Measurements from ENCODE around the gene HLA-A. TPM values are rescaled to one million over a fixed set of nuclear protein-coding genes. Genes with fewer than 3 reads are reported as not detected.

HLA-A gene
- 166 and 246 TPM in 2 replicates for total RNA-seq

DNA sequence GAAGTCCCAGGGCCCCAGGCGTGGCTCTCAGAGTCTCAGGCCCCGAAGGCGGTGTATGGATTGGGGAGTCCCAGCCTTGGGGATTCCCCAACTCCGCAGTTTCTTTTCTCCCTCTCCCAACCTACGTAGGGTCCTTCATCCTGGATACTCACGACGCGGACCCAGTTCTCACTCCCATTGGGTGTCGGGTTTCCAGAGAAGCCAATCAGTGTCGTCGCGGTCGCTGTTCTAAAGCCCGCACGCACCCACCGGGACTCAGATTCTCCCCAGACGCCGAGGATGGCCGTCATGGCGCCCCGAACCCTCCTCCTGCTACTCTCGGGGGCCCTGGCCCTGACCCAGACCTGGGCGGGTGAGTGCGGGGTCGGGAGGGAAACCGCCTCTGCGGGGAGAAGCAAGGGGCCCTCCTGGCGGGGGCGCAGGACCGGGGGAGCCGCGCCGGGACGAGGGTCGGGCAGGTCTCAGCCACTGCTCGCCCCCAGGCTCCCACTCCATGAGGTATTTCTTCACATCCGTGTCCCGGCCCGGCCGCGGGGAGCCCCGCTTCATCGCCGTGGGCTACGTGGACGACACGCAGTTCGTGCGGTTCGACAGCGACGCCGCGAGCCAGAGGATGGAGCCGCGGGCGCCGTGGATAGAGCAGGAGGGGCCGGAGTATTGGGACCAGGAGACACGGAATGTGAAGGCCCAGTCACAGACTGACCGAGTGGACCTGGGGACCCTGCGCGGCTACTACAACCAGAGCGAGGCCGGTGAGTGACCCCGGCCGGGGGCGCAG is at the start of gene HLA-A:
HLA-A (plus strand) TSS at position 258 of the 778 bp plus-strand sequence; CDS start at position 280, 22 bp downstream.

Small RNA genes lying within 50 kb of the gene (small RNA-seq; reads per million reads assigned to genes)
- not detected for gene HLA-U

Other genes starting within 250 kb of the HLA-A start
- 2.9 and 4.5 TPM in 2 replicates for gene HLA-F, start 219.1 kb upstream of the HLA-A start, total RNA-seq
- gene HLA-G, start 114.7 kb upstream of the HLA-A start, total RNA-seq: not detected in 2 replicates
- gene POLR1H, start 118.7 kb downstream of the HLA-A start, total RNA-seq: 17.7 and 23.8 TPM in 2 replicates
- gene PPP1R11, start 124.7 kb downstream of the HLA-A start, total RNA-seq: 31.0 and 32.8 TPM in 2 replicates
- gene RNF39, start 133.2 kb downstream of the HLA-A start, total RNA-seq: not detected in 2 replicates
- gene TRIM31, start 170.6 kb downstream of the HLA-A start, total RNA-seq: not detected in 2 replicates
- not detected in 2 replicates for gene TRIM40, start 193.6 kb downstream of the HLA-A start, total RNA-seq
- gene TRIM10, start 218.7 kb downstream of the HLA-A start, total RNA-seq: not detected in 2 replicates
- not detected in 2 replicates for gene TRIM15, start 221.0 kb downstream of the HLA-A start, total RNA-seq

All from thoracic aorta endothelial cell (primary cell).